ENCODE results near the gene SLC8A1.

Gene SLC8A1

GRCh38 chr2:40164736-40165508 is 287.0 kb downstream of the SLC8A1 start:
- Histone ChIP-seq H3K27me3 (ENCODE audit: insufficient read depth, low read length, poor library complexity, severe bottlenecking) (no peaks in the 10 kb centered on the region), H3K36me3 (ENCODE audit: insufficient read depth, low read length) (no peaks in the 10 kb centered on the region), H3K79me2 (ENCODE audit: insufficient read depth, low read length) (no peaks in the 10 kb centered on the region), H3K9me3 (ENCODE audit: insufficient read depth, low read depth, low read length) (no peaks in the 10 kb centered on the region), H3F3A (ENCODE audit: low read depth) (no peaks in the 10 kb centered on the region), H3K9me2 (replicated peaks; ENCODE audit: low read depth, low read length) (no peaks in the 10 kb centered on the region), H3K4me3 (ENCODE audit: low read length, poor library complexity, severe bottlenecking) (no peak overlapping the region), H3K9ac (ENCODE audit: low read depth, low read length, poor library complexity, severe bottlenecking) (no peak overlapping the region), H3K4me1 (ENCODE audit: insufficient read depth, low read length, poor library complexity, severe bottlenecking) (no peaks in the 10 kb centered on the region), H2AFZ (ENCODE audit: low read length) (no peak overlapping the region), H3K4me2 (ENCODE audit: low read depth, low read length, poor library complexity, severe bottlenecking) (no peak overlapping the region), H4K20me1 (ENCODE audit: insufficient read depth, low read length, poor library complexity, severe bottlenecking) (no peaks in the 10 kb centered on the region)
- TF ChIP-seq, protein P1, sequence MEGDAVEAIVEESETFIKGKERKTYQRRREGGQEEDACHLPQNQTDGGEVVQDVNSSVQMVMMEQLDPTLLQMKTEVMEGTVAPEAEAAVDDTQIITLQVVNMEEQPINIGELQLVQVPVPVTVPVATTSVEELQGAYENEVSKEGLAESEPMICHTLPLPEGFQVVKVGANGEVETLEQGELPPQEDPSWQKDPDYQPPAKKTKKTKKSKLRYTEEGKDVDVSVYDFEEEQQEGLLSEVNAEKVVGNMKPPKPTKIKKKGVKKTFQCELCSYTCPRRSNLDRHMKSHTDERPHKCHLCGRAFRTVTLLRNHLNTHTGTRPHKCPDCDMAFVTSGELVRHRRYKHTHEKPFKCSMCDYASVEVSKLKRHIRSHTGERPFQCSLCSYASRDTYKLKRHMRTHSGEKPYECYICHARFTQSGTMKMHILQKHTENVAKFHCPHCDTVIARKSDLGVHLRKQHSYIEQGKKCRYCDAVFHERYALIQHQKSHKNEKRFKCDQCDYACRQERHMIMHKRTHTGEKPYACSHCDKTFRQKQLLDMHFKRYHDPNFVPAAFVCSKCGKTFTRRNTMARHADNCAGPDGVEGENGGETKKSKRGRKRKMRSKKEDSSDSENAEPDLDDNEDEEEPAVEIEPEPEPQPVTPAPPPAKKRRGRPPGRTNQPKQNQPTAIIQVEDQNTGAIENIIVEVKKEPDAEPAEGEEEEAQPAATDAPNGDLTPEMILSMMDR (conservative IDR thresholded peaks at IDR 0.05; ENCODE audit: low read length): no peak
- no peak for TF ChIP-seq EZH2phosphoT487 (IDR thresholded peaks at IDR 0.05; ENCODE audit: borderline replicate concordance)

DNA sequence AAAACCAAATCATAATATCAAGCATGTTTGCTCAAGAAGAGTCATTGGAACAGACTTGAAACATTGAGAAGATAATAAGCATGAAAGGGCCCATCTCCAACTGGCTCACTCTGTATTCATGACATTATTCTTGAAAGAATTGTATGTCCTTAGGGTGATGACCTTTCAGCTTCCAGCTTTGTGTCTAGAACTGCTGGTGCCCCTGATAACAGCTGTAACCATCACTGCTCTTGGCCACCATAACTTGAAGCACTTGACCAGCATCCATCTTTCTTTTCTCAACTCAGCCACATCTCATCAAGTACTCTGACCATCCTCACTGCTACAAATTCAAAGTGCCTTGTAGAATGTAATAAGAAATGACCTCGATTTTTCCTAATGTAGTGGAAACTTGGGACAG is 289.9 kb downstream of the SLC8A1 start:
- H3K4me2 ChIP-seq (ENCODE audit: low read depth, low read length, poor library complexity, severe bottlenecking): no peak overlapping the region
- H3K36me3 ChIP-seq (ENCODE audit: insufficient read depth, low read length): no peaks in the 10 kb centered on the region
- TF ChIP-seq EZH2phosphoT487 (IDR thresholded peaks at IDR 0.05; ENCODE audit: borderline replicate concordance): no peak
- TF ChIP-seq, protein P1 (conservative IDR thresholded peaks at IDR 0.05; ENCODE audit: low read length): no peak
- H3K27me3 ChIP-seq (ENCODE audit: insufficient read depth, low read length, poor library complexity, severe bottlenecking): no peaks in the 10 kb centered on the region
- H2AFZ ChIP-seq (ENCODE audit: low read length): no peak overlapping the region
- H3F3A ChIP-seq (ENCODE audit: low read depth): no peaks in the 10 kb centered on the region
- no peaks in the 10 kb centered on the region for H4K20me1 ChIP-seq (ENCODE audit: insufficient read depth, low read length, poor library complexity, severe bottlenecking)
- no peaks in the 10 kb centered on the region for H3K9me3 ChIP-seq (ENCODE audit: insufficient read depth, low read depth, low read length)
- no peaks in the 10 kb centered on the region for H3K4me1 ChIP-seq (ENCODE audit: insufficient read depth, low read length, poor library complexity, severe bottlenecking)
- H3K9me2 ChIP-seq (replicated peaks; ENCODE audit: low read depth, low read length): no peaks in the 10 kb centered on the region
- no peak overlapping the region for H3K9ac ChIP-seq (ENCODE audit: low read depth, low read length, poor library complexity, severe bottlenecking)
- no peaks in the 10 kb centered on the region for H3K79me2 ChIP-seq (ENCODE audit: insufficient read depth, low read length)
- H3K4me3 ChIP-seq (ENCODE audit: low read length, poor library complexity, severe bottlenecking): no peak overlapping the region

GRCh38 chr2:40160751-40161218 is 291.1 kb downstream of the SLC8A1 start:
- H3K27me3 ChIP-seq (ENCODE audit: insufficient read depth, low read length, poor library complexity, severe bottlenecking): no peaks in the 10 kb centered on the region
- no peaks in the 10 kb centered on the region for H3K4me1 ChIP-seq (ENCODE audit: insufficient read depth, low read length, poor library complexity, severe bottlenecking)
- H3K9me3 ChIP-seq (ENCODE audit: insufficient read depth, low read depth, low read length): no peaks in the 10 kb centered on the region
- H3K4me2 ChIP-seq (ENCODE audit: low read depth, low read length, poor library complexity, severe bottlenecking): no peak overlapping the region
- H3K9ac ChIP-seq (ENCODE audit: low read depth, low read length, poor library complexity, severe bottlenecking): no peak overlapping the region
- H4K20me1 ChIP-seq (ENCODE audit: insufficient read depth, low read length, poor library complexity, severe bottlenecking): no peaks in the 10 kb centered on the region
- H3K4me3 ChIP-seq (ENCODE audit: low read length, poor library complexity, severe bottlenecking): no peak overlapping the region
- no peaks in the 10 kb centered on the region for H3F3A ChIP-seq (ENCODE audit: low read depth)
- no peaks in the 10 kb centered on the region for H3K9me2 ChIP-seq (replicated peaks; ENCODE audit: low read depth, low read length)
- H3K79me2 ChIP-seq (ENCODE audit: insufficient read depth, low read length): no peaks in the 10 kb centered on the region
- no peaks in the 10 kb centered on the region for H3K36me3 ChIP-seq (ENCODE audit: insufficient read depth, low read length)
- no peak overlapping the region for H2AFZ ChIP-seq (ENCODE audit: low read length)
- TF ChIP-seq, protein P1 (conservative IDR thresholded peaks at IDR 0.05; ENCODE audit: low read length): no peak
- no peak for TF ChIP-seq EZH2phosphoT487 (IDR thresholded peaks at IDR 0.05; ENCODE audit: borderline replicate concordance)
